OCI-LY1 (cell line): ENCODE results near the gene ALDOB.

Source experiments
- H2AFZ ChIP-seq: fragments of 200-600 bp; sonication (generic), shearing (Covaris generic); 2 replicates; pipeline ENCODE4 v1.6.0; 2014; ENCODE audit warnings: antibody characterized with exemption, mild to moderate bottlenecking, low read length
- H3F3A ChIP-seq: fragments of 200-600 bp; sonication (generic), shearing (Covaris generic); 2 replicates; pipeline ENCODE4 v1.6.0; 2014; ENCODE audit warnings: mild to moderate bottlenecking, antibody characterized with exemption, low read length, moderate library complexity; ENCODE audit not compliant: insufficient read depth
- H3K27ac ChIP-seq: fragments of 200-600 bp; sonication (generic); 2 replicates; pipeline ENCODE4 v1.5.1; 2014; ENCODE audit warnings: low read length, mixed run types, mild to moderate bottlenecking, low read depth; ENCODE audit not compliant: poor library complexity, severe bottlenecking
- H3K27me3 ChIP-seq: fragments of 200-600 bp; sonication (generic); 2 replicates; pipeline ENCODE4 v1.6.0; 2014; ENCODE audit warnings: antibody characterized with exemption, mild to moderate bottlenecking, low read length, moderate library complexity; ENCODE audit not compliant: insufficient read depth
- H3K36me3 ChIP-seq: fragments of 200-600 bp; sonication (generic); 2 replicates; pipeline ENCODE4 v1.6.1; 2014; ENCODE audit warnings: mild to moderate bottlenecking, antibody characterized with exemption, low read length, moderate library complexity, mixed read lengths; ENCODE audit not compliant: insufficient read depth
- H3K4me1 ChIP-seq: fragments of 200-600 bp; sonication (generic); 2 replicates; pipeline ENCODE4 v1.5.1; 2014; ENCODE audit warnings: mild to moderate bottlenecking, low read length, moderate library complexity; ENCODE audit not compliant: insufficient read depth, severe bottlenecking
- H3K4me2 ChIP-seq: fragments of 200-600 bp; sonication (generic), shearing (Covaris generic); 2 replicates; pipeline ENCODE4 v1.6.1; 2014; ENCODE audit warnings: low read length
- H3K4me3 ChIP-seq: fragments of 200-600 bp; sonication (generic); 2 replicates; pipeline ENCODE4 v1.5.1; 2014; ENCODE audit warnings: low read length, low read depth, mild to moderate bottlenecking, mixed read lengths; ENCODE audit not compliant: poor library complexity, severe bottlenecking
- H3K79me2 ChIP-seq: fragments of 200-600 bp; shearing (Covaris generic); 2 replicates; pipeline ENCODE4 v1.6.1; 2016; ENCODE audit warnings: mixed run types, low read length, mixed read lengths; ENCODE audit not compliant: insufficient read depth
- H3K9ac ChIP-seq: fragments of 200-600 bp; sonication (generic), shearing (Covaris generic); 2 replicates; pipeline ENCODE4 v1.6.1; 2014; ENCODE audit warnings: mild to moderate bottlenecking, low read length, mixed read lengths
- H3K9me2 ChIP-seq: fragments of 200-600 bp; sonication (generic), shearing (Covaris generic); 2 replicates; pipeline ENCODE4 v1.6.1; 2014; ENCODE audit warnings: low read depth, mild to moderate bottlenecking, low read length, mixed read lengths
- H3K9me3 ChIP-seq: fragments of 200-600 bp; shearing (Covaris generic); 2 replicates; pipeline ENCODE4 v1.6.1; 2014; ENCODE audit warnings: low read length, mixed read lengths
- H4K20me1 ChIP-seq: fragments of 200-600 bp; sonication (generic), shearing (Covaris generic); 2 replicates; pipeline ENCODE4 v1.6.0; 2016; ENCODE audit warnings: mild to moderate bottlenecking, low read length; ENCODE audit not compliant: insufficient read depth
- CTCF ChIP-seq: fragments of 200-600 bp; sonication (generic), shearing (Covaris generic); IDR thresholded peaks from 2 replicates; pipeline ENCODE4 v1.5.1; 2017; ENCODE audit warnings: mild to moderate bottlenecking, antibody characterized with exemption, low read length, moderate library complexity, mixed read lengths
- EZH2 ChIP-seq: fragments of 200-600 bp; sonication (generic), shearing (Covaris generic); IDR thresholded peaks from 2 replicates; pipeline ENCODE4 v1.8.0; 2017; ENCODE audit warnings: borderline replicate concordance, mixed run types, mild to moderate bottlenecking, antibody characterized with exemption, low read length, moderate library complexity, mixed read lengths

ALDOB gene

GRCh38 chr9:101418518-101419430, 16.8 kb downstream of the ALDOB start:
- Histone ChIP-seq H2AFZ (no peak overlapping the region), H3K27ac (no peak overlapping the region), H3K27me3 (no peaks in the 10 kb centered on the region), H3K79me2 (no peaks in the 10 kb centered on the region), H3K4me3 (no peak overlapping the region), H3K4me1 (no peaks in the 10 kb centered on the region), H4K20me1 (no peaks in the 10 kb centered on the region), H3K4me2 (no peak overlapping the region), H3F3A (no peaks in the 10 kb centered on the region), H3K9me2 (no peaks in the 10 kb centered on the region), H3K36me3 (no peaks in the 10 kb centered on the region), H3K9ac (no peak overlapping the region), H3K9me3 (no peaks in the 10 kb centered on the region)
- TF ChIP-seq CTCF (no peak), EZH2 (no peak)

DNA sequence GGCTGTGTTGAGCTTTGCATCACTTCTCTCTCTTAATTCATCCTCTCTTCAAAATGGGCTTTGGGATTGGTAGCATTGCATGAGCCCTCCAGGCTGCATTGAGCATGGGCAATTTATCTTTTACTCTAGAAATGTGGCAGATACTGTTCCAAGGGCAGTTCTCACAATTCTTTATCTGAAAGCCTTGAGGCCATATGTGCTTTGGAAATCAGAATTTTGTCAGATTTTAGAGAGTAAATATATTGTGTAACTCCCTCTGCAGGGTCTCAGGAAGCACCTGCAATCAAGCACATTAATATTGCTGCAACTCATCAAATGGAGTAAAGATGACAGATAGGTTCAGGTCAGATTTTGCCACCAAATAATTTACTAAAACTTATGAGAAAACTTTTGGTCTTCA, 17.6 kb downstream of the ALDOB start:
- TF ChIP-seq CTCF = no peak
- no peak for TF ChIP-seq EZH2
- H3K4me1 ChIP-seq = no peaks in the 10 kb centered on the region
- H3K79me2 ChIP-seq = no peaks in the 10 kb centered on the region
- H3K9me3 ChIP-seq = peaks cover 3% of the 10 kb centered on the region
- no peak overlapping the region for H2AFZ ChIP-seq
- no peaks in the 10 kb centered on the region for H4K20me1 ChIP-seq
- no peaks in the 10 kb centered on the region for H3K9me2 ChIP-seq
- H3K4me2 ChIP-seq = no peak overlapping the region
- no peak overlapping the region for H3K9ac ChIP-seq
- no peaks in the 10 kb centered on the region for H3K36me3 ChIP-seq
- H3K4me3 ChIP-seq = no peak overlapping the region
- H3F3A ChIP-seq = no peaks in the 10 kb centered on the region
- H3K27me3 ChIP-seq = no peaks in the 10 kb centered on the region
- H3K27ac ChIP-seq = no peak overlapping the region

DNA sequence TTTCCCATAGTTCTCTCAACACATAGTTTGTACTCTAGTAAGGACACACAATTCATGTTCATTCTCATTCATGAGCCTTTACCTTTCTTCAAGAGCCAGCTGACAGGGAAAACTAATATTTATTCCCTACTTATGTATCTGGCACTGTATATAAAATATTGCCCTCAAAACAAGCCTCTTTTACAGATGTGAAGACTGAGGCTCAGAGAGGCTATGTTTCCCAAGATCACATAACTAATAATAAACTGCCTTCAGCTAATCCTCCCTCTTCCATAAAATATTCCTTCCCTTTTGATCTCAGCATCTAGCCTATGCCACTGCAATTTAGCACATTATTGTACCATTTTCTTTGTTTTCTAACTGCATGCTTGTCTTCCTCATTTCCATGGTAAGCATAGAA, 18.2 kb downstream of the ALDOB start:
- Histone ChIP-seq H3K9ac (no peak overlapping the region), H3K4me1 (no peaks in the 10 kb centered on the region), H2AFZ (no peak overlapping the region), H4K20me1 (no peaks in the 10 kb centered on the region), H3K4me3 (no peak overlapping the region), H3K27me3 (no peaks in the 10 kb centered on the region), H3K9me2 (no peaks in the 10 kb centered on the region), H3K4me2 (no peak overlapping the region), H3K79me2 (no peaks in the 10 kb centered on the region), H3F3A (no peaks in the 10 kb centered on the region), H3K9me3 (peaks cover 7% of the 10 kb centered on the region), H3K27ac (no peak overlapping the region), H3K36me3 (no peaks in the 10 kb centered on the region)
- no peak for TF ChIP-seq CTCF
- TF ChIP-seq EZH2 = no peak
